ENCODE measurements around the gene EVL. TPM values are rescaled to one million over a fixed set of nuclear protein-coding genes. Genes with fewer than 3 reads are reported as not detected.

The EVL gene
- total RNA-seq, 2 experiments from 2014 or later, result 206 to 298 TPM

- ChIA-PET CTCF (ENCODE audit: unreplicated experiment) (interaction anchor here (0.6 kb wide), 1 partner anchor 198 kb away, joined by 3 read pairs; no protein-coding TSS in a partner anchor), POLR2A (interaction anchor here (1.0 to 1.4 kb wide), 2 partner anchors 14 to 29 kb away, joined by 3 read pairs; no protein-coding TSS in a partner anchor)
- Histone ChIP-seq H4K20me1 (ENCODE audit: insufficient read depth, low read length) (no peaks in the 10 kb centered on the region), H2AFZ (ENCODE audit: low read length) (no peak overlapping the region), H3K79me2 (ENCODE audit: insufficient read depth, low read depth, low read length) (no peaks in the 10 kb centered on the region), H3K27ac (ENCODE audit: low read depth, low read length, poor library complexity, severe bottlenecking) (no peak overlapping the region), H3K9me2 (ENCODE audit: insufficient read depth, low read length) (no peaks in the 10 kb centered on the region), H3K4me2 (ENCODE audit: low read length) (no peak overlapping the region), H3K4me1 (ENCODE audit: insufficient read depth, low read length, poor library complexity, severe bottlenecking) (no peaks in the 10 kb centered on the region), H3K36me3 (ENCODE audit: insufficient read depth, low read length) (peaks cover 78% of the 10 kb centered on the region; the same call in 1 of the 2 replicates), H3K4me3 (ENCODE audit: low read depth, low read length, poor library complexity, severe bottlenecking) (no peak overlapping the region), H3K9me3 (ENCODE audit: low read length) (no peaks in the 10 kb centered on the region)
- BruUV-seq (replicated peaks), result no TSS peak
- no peak for DNase-seq (ENCODE audit: low spot score)
- TF ChIP-seq EZH2phosphoT487 (IDR thresholded peaks at IDR 0.05; ENCODE audit: borderline replicate concordance, low read depth, low read length) (no peak), CTCF (conservative IDR thresholded peaks at IDR 0.05; ENCODE audit: low read length) (no peak)
- intact Hi-C loops (cut with micrococcal nuclease; ENCODE audit: unreplicated experiment), result no loop called here
These were observed 62.7 kb downstream of the EVL start for GRCh38 chr14:100127853-100128455.

- no peaks in the 10 kb centered on the region for H3K4me1 ChIP-seq (ENCODE audit: insufficient read depth, low read length, poor library complexity, severe bottlenecking)
- TF ChIP-seq CTCF (conservative IDR thresholded peaks at IDR 0.05; ENCODE audit: low read length) (no peak), EZH2phosphoT487 (IDR thresholded peaks at IDR 0.05; ENCODE audit: borderline replicate concordance, low read depth, low read length) (no peak)
- no peaks in the 10 kb centered on the region for H3K9me3 ChIP-seq (ENCODE audit: low read length)
- ChIA-PET POLR2A (interaction anchor here (1.0 to 1.4 kb wide), 2 partner anchors 13 to 28 kb away, joined by 3 read pairs; no protein-coding TSS in a partner anchor), CTCF (ENCODE audit: unreplicated experiment) (no interaction called here)
- H3K79me2 ChIP-seq (ENCODE audit: insufficient read depth, low read depth, low read length), result no peaks in the 10 kb centered on the region
- no peaks in the 10 kb centered on the region for H4K20me1 ChIP-seq (ENCODE audit: insufficient read depth, low read length)
- H2AFZ ChIP-seq (ENCODE audit: low read length), result no peak overlapping the region
- H3K36me3 ChIP-seq (ENCODE audit: insufficient read depth, low read length), result peaks cover 76% of the 10 kb centered on the region; the same call in 1 of the 2 replicates
- no TSS peak for BruUV-seq (replicated peaks)
- intact Hi-C loops (cut with micrococcal nuclease; ENCODE audit: unreplicated experiment), result no loop called here
- H3K4me2 ChIP-seq (ENCODE audit: low read length), result no peak overlapping the region
- DNase-seq (ENCODE audit: low spot score), result no peak
- no peak overlapping the region for H3K27ac ChIP-seq (ENCODE audit: low read depth, low read length, poor library complexity, severe bottlenecking)
- H3K9me2 ChIP-seq (ENCODE audit: insufficient read depth, low read length), result no peaks in the 10 kb centered on the region
- H3K4me3 ChIP-seq (ENCODE audit: low read depth, low read length, poor library complexity, severe bottlenecking), result no peak overlapping the region
These were observed 63.5 kb downstream of the EVL start for GRCh38 chr14:100128688-100129087.

- TF ChIP-seq EZH2phosphoT487 (IDR thresholded peaks at IDR 0.05; ENCODE audit: borderline replicate concordance, low read depth, low read length) (no peak), CTCF (conservative IDR thresholded peaks at IDR 0.05; ENCODE audit: low read length) (no peak)
- no peak overlapping the region for H2AFZ ChIP-seq (ENCODE audit: low read length)
- no peak overlapping the region for H3K27ac ChIP-seq (ENCODE audit: low read depth, low read length, poor library complexity, severe bottlenecking)
- BruUV-seq (replicated peaks), result no TSS peak
- intact Hi-C loops (cut with micrococcal nuclease; ENCODE audit: unreplicated experiment), result no loop called here
- no peak for DNase-seq (ENCODE audit: low spot score)
- no peaks in the 10 kb centered on the region for H3K4me1 ChIP-seq (ENCODE audit: insufficient read depth, low read length, poor library complexity, severe bottlenecking)
- no peak overlapping the region for H3K4me3 ChIP-seq (ENCODE audit: low read depth, low read length, poor library complexity, severe bottlenecking)
- no peaks in the 10 kb centered on the region for H3K9me3 ChIP-seq (ENCODE audit: low read length)
- no peaks in the 10 kb centered on the region for H3K79me2 ChIP-seq (ENCODE audit: insufficient read depth, low read depth, low read length)
- no peak overlapping the region for H3K4me2 ChIP-seq (ENCODE audit: low read length)
- H3K36me3 ChIP-seq (ENCODE audit: insufficient read depth, low read length), result peaks cover 75% of the 10 kb centered on the region; the same call in 1 of the 2 replicates
- CTCF ChIA-PET (ENCODE audit: unreplicated experiment), result no interaction called here
- H4K20me1 ChIP-seq (ENCODE audit: insufficient read depth, low read length), result no peaks in the 10 kb centered on the region
- POLR2A ChIA-PET, result interaction anchor here (0.6 to 1.0 kb wide), 2 partner anchors 13 to 26 kb away, joined by 3 to 4 read pairs; no protein-coding TSS in a partner anchor
- no peaks in the 10 kb centered on the region for H3K9me2 ChIP-seq (ENCODE audit: insufficient read depth, low read length)
These were observed 64.0 kb downstream of the EVL start for GRCh38 chr14:100129161-100129589.
